Measurements from ENCODE around the gene SLC22A5. TPM values are rescaled to one million over a fixed set of nuclear protein-coding genes. Genes with fewer than 3 reads are reported as not detected.
A peak's percentile ranks its signal among the peaks of the same experiment; 100 is the strongest.

The SLC22A5 gene
- polyA plus RNA-seq (2012; ENCODE audit: insufficient read depth, insufficient read length): 5.4 TPM

DNA sequence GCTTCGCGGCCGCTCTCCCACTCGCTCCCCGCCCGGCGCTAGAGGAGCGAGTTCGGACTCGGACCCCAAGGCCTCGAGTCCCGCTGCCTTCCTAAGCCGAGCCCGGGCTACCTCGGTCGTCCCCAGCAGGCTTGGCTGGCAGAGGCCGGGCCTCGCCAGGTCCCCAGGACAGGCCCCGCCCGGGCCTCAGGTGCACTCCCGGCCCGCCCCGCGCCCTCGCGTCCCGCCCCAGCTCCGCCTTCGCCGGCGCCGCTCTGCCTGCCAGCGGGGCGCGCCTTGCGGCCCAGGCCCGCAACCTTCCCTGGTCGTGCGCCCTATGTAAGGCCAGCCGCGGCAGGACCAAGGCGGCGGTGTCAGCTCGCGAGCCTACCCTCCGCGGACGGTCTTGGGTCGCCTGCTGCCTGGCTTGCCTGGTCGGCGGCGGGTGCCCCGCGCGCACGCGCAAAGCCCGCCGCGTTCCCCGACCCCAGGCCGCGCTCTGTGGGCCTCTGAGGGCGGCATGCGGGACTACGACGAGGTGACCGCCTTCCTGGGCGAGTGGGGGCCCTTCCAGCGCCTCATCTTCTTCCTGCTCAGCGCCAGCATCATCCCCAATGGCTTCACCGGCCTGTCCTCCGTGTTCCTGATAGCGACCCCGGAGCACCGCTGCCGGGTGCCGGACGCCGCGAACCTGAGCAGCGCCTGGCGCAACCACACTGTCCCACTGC, at the start of gene SLC22A5:
Gene SLC22A5, plus strand, starts transcription at position 237 of the 707 bp plus-strand sequence. Its CDS starts 263 bp downstream, at position 500.
- peak; percentile 26 for DNase-seq (ENCODE audit: low read depth, low spot score)

DNA sequence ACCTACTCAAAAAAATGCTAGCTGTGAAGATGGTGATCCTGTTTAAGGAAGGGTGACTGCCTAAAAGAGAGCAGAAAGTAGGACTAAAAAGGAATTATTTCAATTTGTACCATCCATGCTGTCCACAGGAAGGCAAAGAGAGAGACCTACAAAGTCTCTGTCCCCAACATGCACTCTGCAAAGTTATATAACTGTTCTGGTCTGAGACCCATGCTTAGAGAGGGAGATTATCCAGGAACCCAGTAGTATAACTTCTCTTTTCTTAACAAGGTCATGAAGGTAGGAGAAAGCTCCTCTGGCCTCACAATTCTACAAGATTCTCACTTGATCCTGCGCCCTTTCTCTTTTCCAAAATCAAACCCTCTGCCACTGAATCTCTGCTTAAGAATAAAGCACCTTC, 49.5 kb upstream of the SLC22A5 start:
- no peak overlapping the region for H3K4me3 ChIP-seq (ENCODE audit: low read length)
- DNase-seq (ENCODE audit: low read depth, low spot score): no peak

More for the DNA sequence above, at the start of gene SLC22A5:
- H3K4me3 ChIP-seq (ENCODE audit: low read length): peak within 1 kb of the TSS; percentile 66

DNA sequence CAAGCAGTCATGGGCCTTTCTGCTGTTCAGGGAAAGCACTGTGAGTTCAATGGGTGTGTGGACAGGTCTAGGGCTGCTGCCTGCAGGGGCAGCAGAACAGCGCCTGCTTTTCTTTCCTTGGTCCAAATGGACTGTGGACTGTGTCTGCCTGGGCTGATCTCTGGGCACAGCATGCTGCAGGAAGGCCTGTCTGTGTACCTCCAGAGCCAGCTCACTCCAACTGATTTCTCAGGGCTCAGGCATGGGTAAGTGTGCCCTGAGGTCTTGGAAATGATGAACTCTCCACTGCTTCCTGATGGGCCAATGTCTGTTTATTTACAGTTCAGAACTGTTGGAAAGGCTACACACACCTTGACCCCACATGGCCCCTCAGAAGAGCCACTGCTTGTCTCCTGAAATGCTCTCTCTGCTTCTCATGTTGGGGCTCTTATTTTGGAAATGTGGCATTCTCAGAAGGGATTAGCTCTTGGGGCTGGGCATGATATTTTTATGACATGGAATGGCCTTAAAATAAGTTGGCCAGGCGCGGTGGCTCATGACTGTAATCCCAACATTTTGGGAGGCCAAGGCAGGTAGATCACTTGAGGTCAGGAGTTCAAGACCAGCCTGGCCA, 48.3 kb upstream of the SLC22A5 start:
- no peak for DNase-seq (ENCODE audit: low read depth, low spot score)
- no peak overlapping the region for H3K4me3 ChIP-seq (ENCODE audit: low read length)

DNA sequence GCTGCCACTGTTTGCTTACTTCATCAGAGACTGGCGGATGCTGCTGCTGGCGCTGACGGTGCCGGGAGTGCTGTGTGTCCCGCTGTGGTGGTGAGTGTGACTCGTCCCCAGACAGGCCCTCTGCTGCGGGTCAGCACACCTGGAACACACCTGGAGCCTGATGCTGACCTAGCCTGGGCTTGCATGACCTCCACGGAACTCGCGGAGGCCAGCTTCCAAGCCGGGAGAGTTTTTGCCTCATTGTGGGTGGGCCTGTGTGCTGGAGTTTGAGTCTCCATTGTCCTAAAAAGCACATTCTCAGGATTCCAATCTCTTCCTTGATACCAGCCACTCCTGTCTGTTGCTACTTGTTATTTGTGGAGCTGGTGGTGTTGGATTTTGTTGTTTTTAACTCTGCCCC, 47.2 kb upstream of the SLC22A5 start:
- H3K4me3 ChIP-seq (ENCODE audit: low read length): no peak overlapping the region
- DNase-seq (ENCODE audit: low read depth, low spot score): no peak

DNA sequence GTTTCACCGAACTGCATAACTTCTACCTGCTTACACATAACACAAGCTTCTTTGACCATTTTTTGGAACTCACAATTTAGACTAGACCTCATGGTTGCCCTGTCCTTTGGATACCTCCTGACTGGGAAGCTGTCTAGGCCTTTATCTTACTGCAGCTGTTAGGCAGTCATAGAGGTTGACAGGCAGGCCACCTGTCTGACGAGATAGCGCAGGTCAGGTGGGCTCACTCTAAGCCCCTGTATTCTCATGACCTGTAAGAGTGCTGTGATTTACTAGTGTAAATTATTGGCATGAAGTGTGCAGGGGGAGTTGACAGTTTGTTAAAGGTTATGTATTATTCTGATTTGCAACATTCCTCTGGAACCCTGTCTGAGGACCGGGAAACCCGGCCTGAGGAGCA, 46.3 kb upstream of the SLC22A5 start:
- H3K4me3 ChIP-seq (ENCODE audit: low read length): no peak overlapping the region
- DNase-seq (ENCODE audit: low read depth, low spot score): no peak

DNA sequence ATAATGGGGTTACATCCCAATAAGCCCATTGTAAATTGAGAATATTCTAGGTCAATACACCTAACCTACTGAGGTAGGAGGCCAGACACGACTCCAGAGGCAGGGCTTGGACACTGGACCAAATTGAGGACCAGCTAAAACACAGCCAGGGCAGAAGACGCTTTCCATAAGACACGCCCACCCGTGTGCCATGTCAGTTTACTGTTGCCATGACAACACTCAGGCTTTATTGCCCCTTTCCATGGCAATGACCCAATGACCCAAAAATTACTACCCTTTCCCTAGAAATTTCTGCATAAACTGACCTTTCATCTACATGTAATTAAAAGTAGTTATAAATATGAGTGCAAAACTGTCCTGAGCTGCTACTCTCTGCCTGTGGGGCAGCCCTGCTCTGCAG, 43.8 kb upstream of the SLC22A5 start:
- DNase-seq (ENCODE audit: low read depth, low spot score): no peak
- H3K4me3 ChIP-seq (ENCODE audit: low read length): no peak overlapping the region

DNA sequence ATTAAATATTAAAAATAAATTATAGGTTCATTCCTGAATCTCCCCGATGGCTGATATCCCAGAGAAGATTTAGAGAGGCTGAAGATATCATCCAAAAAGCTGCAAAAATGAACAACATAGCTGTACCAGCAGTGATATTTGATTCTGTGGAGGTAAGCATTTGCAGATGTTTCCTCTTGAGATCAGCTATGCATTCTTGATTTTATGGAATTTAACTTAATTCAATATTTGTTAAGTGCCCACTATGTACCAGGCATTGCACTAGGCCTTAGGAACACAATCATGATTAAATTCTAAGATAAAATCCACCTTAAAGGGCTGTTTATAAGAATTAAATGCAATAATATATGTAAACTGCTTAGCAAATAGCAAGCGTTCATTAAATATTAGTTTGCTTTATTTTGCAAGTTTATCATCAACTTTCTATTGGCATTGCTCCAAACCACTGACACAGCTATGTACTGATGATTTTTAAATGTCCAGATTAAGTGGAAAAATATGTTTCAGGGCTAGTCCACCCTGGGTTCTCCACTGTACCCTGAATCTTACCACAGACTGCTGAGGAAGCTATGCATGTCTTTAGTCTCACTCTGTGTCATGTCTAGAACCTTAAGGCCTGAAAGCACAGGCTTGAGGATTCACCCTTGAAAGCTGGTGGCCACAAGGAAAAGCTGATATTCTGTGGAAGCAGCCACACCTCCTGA, 42.1 kb upstream of the SLC22A5 start:
- no peak overlapping the region for H3K4me3 ChIP-seq (ENCODE audit: low read length)
- no peak for DNase-seq (ENCODE audit: low read depth, low spot score)

DNA sequence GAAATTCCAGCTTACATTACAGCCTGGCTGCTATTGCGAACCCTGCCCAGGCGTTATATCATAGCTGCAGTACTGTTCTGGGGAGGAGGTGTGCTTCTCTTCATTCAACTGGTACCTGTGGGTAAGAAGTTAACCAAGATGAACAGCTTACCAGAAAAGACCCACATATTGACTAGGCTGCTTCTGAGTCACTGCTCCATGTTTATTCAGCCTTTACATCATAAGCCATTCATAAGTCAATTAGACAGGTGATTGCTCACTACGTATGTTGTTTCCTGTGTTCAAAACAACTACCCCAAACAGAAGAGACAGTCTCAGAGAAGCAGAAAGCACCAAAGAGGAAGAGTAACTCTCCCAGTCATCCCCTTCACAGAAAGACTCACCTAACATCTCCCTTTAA, 34.7 kb upstream of the SLC22A5 start:
- DNase-seq (ENCODE audit: low read depth, low spot score): no peak
- no peak overlapping the region for H3K4me3 ChIP-seq (ENCODE audit: low read length)

DNA sequence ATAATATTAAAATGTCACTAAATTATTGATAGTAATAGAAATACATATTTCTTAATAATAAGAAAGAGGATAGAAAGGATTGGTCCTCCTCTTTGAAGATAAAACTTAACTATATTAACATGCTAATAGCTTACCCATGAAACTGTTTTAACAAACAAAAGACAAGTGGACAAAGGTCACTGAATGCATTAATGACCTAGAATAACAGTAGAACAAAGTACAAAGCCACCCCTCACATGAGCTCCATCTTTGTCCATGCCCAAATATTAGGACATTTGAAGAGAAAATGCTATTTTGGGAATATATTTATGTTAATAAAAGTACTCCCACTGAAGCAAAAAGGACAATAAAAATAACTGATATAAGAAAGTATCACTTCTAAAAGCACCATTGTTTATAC, 34.1 kb upstream of the SLC22A5 start:
- no peak overlapping the region for H3K4me3 ChIP-seq (ENCODE audit: low read length)
- no peak for DNase-seq (ENCODE audit: low read depth, low spot score)

DNA sequence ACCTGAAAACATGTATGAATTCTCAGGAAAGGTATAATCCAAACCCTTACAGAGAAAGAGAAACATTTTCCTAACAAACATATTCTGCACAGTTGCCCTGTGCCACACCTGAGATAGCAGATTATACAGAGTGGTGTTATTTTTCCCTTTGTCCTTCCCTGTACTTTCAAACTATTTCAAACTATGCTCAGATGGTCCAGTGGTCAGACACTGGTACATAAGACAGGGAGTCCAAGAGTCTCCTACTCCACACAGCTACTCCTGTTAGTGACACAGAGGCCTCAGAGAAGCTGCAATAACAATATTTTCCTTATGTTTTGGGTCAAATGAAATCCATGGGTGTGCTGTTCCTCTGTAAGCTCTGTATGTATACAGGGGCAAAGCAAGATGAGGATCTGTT, 30.0 kb upstream of the SLC22A5 start:
- DNase-seq (ENCODE audit: low read depth, low spot score): no peak
- H3K4me3 ChIP-seq (ENCODE audit: low read length): no peak overlapping the region

DNA sequence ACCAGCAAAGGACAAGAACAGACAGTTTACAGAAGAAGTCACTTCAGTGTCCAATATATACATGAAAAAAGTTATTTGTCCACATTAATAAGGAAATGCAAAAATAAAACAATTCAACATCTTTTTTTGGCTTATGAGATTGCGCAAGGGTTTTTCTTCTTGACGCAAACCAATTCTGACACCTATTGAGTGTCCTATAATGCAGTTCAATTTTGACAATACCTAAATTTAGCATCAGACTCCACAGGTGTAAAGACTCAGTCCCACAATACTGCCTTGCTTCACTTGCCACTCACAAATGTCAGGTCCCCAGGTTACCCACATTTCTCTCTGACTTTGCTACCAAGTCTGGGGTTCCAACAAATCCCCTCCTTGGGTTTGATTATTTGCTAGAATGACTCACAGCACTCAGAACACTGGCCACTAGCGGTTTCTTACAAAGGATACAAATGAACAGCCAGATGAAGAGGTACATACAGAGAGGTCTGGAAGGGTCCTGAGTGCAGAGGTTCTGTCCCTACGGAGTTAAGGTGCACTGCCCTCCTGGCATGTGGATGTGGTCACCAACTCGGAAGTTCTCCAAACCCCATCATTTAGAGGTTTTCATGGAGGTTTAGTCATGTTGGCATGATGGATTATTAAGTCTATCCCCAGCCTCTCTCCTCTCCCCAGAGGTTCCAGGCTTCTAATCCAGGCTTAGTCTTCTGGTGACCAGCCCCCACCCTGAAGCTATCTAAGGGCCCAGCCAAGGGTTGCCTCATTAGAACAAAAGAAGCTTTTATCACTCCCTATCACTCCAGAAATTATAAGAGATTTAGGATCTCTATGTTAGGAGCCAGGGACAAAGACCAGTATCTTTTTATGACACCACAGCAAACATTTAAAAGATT, 27.0 kb upstream of the SLC22A5 start:
- no peak overlapping the region for H3K4me3 ChIP-seq (ENCODE audit: low read length)
- DNase-seq (ENCODE audit: low read depth, low spot score): no peak

DNA sequence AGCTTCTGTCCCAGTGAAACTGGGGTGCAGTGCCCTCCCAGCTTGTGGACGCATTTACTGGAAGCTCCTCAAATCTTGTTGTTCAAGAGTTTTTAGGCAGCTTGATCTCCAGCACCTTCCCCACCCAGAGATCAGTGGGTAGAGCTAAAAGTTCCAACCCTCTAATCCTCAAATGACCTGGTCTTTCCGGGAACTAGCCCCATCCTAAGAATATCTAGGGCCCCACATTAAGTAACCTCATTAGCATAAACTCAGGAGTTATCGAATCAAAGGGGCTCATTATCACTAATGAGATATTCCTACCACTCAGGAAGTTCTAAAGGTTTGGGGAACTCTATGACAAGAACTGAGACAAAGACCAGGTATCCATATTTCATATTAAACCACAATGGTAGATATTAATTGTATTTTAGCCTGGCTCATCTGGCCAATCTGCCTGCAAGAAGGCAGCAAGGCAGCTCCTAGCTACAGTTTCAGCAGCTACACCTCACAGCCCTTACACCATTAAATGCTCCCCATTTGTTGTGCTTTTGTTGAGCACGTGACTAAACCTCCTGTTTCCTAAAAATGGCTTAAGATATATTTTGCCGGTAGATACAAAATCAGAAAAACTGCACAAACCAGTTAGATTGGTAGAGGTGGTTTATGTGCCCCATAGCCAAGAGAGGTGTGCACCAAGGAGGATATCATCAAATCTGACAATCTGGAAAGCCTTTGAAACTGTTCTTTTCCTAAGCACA, 24.6 kb upstream of the SLC22A5 start:
- DNase-seq (ENCODE audit: low read depth, low spot score): no peak
- no peak overlapping the region for H3K4me3 ChIP-seq (ENCODE audit: low read length)

DNA sequence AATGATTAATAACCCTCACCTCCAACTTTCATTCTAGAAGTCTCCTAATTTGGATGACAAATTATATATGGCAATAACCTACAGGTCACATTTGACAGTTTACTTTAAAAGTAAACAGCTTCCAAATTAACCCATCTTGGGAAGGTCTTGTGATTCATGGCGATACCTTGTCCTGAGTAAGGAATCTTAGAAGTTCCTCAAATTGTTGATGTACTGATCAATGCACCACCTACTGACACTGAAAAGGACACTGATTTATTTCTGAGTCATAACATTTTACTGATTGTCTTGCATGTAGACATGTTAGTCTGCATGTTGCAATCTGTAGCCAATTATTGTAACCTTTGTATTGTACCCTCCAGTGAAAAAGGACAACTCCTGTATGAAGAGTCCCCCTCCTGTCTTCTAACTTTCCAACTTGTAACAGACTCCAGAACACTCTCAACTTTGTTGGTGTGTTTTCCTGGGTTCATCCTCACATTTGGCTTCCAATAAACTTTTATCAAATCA, 16.0 kb upstream of the SLC22A5 start:
- no peak overlapping the region for H3K4me3 ChIP-seq (ENCODE audit: low read length)
- no peak for DNase-seq (ENCODE audit: low read depth, low spot score)

DNA sequence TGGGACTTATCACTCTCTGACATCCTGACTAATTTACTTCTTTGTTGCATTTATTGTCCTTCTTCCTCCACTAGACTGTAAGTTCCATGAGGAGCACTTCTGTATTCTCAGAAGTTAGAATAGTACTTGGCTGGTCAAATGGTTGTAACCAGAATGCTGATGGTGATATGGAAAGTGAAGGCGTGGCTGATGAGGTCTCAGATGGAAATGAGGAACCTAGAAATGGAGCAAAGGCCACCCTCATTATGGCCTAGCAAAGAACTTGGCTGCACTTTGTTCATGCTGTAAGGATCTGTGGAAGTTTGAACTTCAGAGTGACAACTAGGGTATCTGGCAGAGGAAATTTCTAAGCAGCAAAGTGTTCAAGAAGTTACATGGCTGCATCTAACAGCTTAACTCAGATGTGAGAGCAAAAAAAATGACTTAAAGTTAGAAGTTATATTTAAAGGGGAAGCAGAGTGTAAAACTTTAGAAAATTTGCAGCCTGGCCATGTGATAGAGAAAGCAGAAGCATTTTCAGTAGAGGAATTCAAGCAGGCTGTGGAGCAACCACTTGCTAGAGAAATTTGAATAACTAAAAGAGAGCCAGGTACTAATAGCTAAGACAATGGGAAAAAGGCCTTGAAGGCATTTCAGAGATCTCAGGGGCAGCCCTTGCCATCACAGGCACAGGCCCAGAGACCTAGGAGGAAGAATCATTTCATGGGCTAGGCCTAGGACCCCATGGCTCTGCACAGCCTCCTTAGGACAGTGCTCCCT, 14.9 kb upstream of the SLC22A5 start:
- DNase-seq (ENCODE audit: low read depth, low spot score): no peak
- H3K4me3 ChIP-seq (ENCODE audit: low read length): no peak overlapping the region

DNA sequence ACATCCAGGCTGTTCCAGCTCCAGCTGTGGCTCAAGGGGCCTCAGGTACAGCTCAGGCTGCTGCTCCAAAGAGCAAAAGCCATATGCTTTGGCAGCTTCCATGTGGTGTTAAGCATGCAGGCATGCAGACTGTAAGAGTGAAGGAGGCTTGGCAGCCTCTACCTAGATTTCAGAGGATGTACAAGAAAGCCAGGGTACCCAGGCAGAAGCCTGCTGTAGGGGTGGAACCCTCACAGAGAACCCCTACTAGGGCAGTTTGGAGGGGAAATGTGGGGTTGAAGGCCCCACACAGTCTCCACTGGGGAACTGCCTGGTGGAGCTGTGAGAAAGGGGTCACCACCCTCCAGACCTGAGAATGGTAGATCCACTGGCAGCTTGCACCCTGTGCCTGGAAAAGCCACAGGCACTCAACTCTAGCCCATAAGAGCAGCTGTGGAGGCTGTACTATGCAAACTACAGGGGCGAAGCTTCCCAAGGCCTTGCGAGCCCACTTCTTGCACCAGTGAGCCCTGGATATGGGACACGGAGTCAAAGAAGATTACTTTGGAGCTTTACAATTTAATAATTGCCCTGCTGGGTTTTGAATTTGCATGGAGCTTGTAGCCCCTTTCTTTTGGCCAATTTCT, 14.3 kb upstream of the SLC22A5 start:
- DNase-seq (ENCODE audit: low read depth, low spot score): no peak
- H3K4me3 ChIP-seq (ENCODE audit: low read length): no peak overlapping the region

DNA sequence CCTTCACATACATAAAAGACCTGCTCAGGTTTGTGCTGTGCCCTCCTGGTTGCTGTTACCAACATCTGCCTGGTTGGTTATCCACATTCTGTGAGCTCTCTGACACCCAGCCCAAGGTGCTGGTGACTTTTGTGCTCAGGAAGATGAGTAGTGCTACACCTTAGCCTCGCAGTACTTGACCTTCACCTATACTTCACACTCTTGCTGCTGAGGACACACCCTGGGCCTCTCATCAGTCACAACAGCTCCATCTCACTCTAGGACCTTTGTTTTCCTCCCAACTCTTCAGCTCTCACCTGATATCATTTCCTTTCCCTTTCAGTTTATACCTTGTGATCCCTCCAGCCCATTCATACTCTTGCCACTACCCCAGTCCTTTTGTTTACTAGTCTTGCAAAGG, 10.7 kb upstream of the SLC22A5 start:
- no peak for DNase-seq (ENCODE audit: low read depth, low spot score)
- no peak overlapping the region for H3K4me3 ChIP-seq (ENCODE audit: low read length)

DNA sequence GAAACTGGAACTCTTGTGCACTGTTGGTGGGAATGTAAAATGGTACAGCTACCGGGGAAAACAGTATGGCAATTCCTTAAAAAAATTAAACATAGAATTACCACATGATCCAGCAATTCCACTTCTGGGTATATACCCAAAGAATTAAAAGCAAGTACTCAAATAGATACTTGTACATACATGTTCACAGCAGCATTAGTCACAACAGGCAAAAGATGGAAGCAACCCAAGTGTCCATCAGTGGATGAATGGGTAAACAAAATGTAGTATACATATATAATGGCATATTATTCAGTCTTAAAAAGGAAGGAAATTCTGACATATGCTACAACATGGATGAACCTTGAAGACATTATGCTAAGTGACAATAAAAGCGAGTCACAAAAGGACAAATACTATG, 7.4 kb upstream of the SLC22A5 start:
- DNase-seq (ENCODE audit: low read depth, low spot score): no peak
- H3K4me3 ChIP-seq (ENCODE audit: low read length): no peak overlapping the region
